Bronchial epithelial cell (primary cell): Measurements from ENCODE around the gene TMSB4X. TPM values are rescaled to one million over a fixed set of nuclear protein-coding genes. Genes with fewer than 3 reads are reported as not detected.
A peak's percentile ranks its signal among the peaks of the same experiment; 100 is the strongest.
"Not testable (repeated sequence)": the region's sequence is repeated elsewhere in the genome, so short reads cannot be mapped to it uniquely, and the experiment has no call there.

Experiments
- DNase-seq: peaks from one replicate; pipeline ENCODE4 v3.0.0-alpha.2; 2010; ENCODE audit warnings: low read depth
- FAIRE-seq: peaks from 2 replicates; lab custom pipeline; 2011; peaks lifted over from hg19 to GRCh38; lab: Jason Lieb, UNC
- H3K27me3 ChIP-seq: 2 replicates; pipeline ENCODE4 v1.5.1; 2011; ENCODE audit warnings: low read length; ENCODE audit not compliant: control insufficient read depth, insufficient read depth
- H3K36me3 ChIP-seq: 2 replicates; pipeline ENCODE4 v1.5.1; 2011; ENCODE audit warnings: low read length; ENCODE audit not compliant: control insufficient read depth, insufficient read depth
- H3K4me3 ChIP-seq: 2 replicates; pipeline ENCODE4 v1.5.1; 2011; ENCODE audit warnings: mild to moderate bottlenecking, low read depth, low read length, control low read depth
- CTCF ChIP-seq: IDR thresholded peaks from 2 replicates; pipeline ENCODE4 v1.5.1; 2011; ENCODE audit warnings: mild to moderate bottlenecking, moderate library complexity, low read length, control low read depth, inconsistent platforms; ENCODE audit not compliant: insufficient read depth, severe bottlenecking
- total RNA-seq: library from RNA; depleted of rRNA; stranded (reverse); fragments of >200 nt; gene quantifications from 2 replicates; pipeline ENCODE4 v1.2.1, GENCODE V29; 2014

The TMSB4X gene
- total RNA-seq, 1 donor from 2014 or later, result 3,174 TPM

GRCh38 chrX:12956704-12957534 is 18.0 kb upstream of the TMSB4X start:
- no peaks in the 10 kb centered on the region for H3K36me3 ChIP-seq
- DNase-seq, result peak; percentile 64
- no peak for FAIRE-seq

DNA sequence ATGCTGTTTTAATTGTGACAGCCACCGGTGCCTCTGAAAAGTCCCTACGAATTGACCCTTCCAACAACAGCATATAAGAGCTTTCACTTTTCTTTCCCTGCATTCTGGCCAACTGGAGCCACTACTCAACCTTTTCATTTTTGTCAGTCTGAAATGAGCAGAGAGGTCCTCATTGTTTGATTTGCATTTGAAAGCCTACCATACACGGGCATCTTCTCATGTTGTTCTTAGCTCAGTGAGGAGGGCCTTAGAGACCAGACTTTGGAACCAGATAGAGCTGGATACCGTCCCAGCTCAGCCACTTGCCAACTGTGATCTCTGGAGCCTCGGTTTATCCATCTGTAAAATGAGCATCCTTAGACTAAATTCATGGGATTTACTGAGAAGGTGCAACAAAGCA is 16.9 kb upstream of the TMSB4X start:
- Histone ChIP-seq H3K36me3 (no peaks in the 10 kb centered on the region), H3K27me3 (no peaks in the 10 kb centered on the region), H3K4me3 (no peak overlapping the region)
- TF ChIP-seq CTCF, result no peak
- FAIRE-seq, result no peak
- DNase-seq, result no peak

More at GRCh38 chrX:12956704-12957534, 18.0 kb upstream of the TMSB4X start:
- TF ChIP-seq CTCF, result no peak
- Histone ChIP-seq H3K27me3 (no peaks in the 10 kb centered on the region), H3K4me3 (no peak overlapping the region)

DNA sequence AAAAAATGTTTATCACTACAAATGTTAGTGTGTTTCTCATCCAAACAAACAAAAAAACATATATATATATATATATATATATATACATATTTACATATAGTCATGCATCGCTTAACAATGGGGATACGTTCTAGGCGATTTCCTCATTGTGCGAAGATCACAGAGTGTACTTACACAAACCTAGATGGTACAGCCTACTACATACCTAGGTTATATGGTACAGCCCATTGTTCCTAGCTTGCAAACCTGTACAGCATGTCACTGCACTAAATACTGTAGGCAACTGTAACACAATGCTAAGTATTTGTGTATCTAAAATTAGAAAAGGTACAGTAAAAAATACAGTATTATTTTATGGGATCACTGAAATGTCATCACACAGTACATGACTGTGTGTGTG is 16.4 kb upstream of the TMSB4X start:
- FAIRE-seq (no peak), DNase-seq (no peak)
- H3K4me3 ChIP-seq, result no peak overlapping the region
- H3K27me3 ChIP-seq, result no peaks in the 10 kb centered on the region
- H3K36me3 ChIP-seq, result no peaks in the 10 kb centered on the region
- no peak for TF ChIP-seq CTCF

DNA sequence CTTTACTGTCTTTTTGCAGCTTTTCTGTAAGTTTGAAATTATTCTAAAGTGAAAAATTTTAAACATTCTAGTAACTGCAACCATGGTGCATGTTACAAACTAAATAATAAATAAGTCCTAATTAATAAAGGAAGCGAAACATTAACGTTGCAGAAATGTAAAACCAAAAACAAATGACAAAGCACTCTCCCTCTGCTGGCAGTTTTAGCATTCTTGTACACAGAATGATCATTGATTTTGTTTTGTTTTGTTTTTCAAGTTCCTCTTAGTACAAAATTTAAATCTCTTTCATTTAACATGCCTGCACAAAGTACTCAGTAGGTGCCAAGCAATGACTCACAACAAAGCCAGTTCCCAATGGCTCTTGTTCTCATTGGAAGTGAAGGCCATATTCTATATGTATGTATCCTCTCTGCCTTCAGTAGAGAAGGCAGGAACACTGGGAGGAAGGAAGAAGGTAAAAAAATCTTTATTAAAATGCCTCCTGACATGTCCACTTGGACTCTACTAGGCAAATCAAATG is 13.7 kb upstream of the TMSB4X start:
- Histone ChIP-seq H3K36me3 (no peaks in the 10 kb centered on the region), H3K27me3 (no peaks in the 10 kb centered on the region), H3K4me3 (no peak overlapping the region)
- FAIRE-seq (no peak), DNase-seq (peak; percentile 81)
- TF ChIP-seq CTCF, result no peak

- Histone ChIP-seq H3K36me3 (no peaks in the 10 kb centered on the region), H3K27me3 (no peaks in the 10 kb centered on the region), H3K4me3 (no peak overlapping the region)
- DNase-seq, result no peak
- no peak for TF ChIP-seq CTCF
- no peak for FAIRE-seq
Measured at GRCh38 chrX:12962041-12962504, 12.8 kb upstream of the TMSB4X start.

- not testable (repeated sequence) for H3K4me3 ChIP-seq, FAIRE-seq, DNase-seq, H3K27me3 ChIP-seq, H3K36me3 ChIP-seq
Measured at GRCh38 chrX:12963210-12963850, 11.6 kb upstream of the TMSB4X start.
